CD14-positive monocyte (primary cell): ENCODE data around the gene CHD6. TPM values are rescaled to one million over a fixed set of nuclear protein-coding genes. Genes with fewer than 3 reads are reported as not detected.

Experiments
- DNase-seq, 3 donors: peaks; one replicate each; pipeline ENCODE4 v3.0.0-alpha.2; 2011 to 2022
- H2AFZ ChIP-seq: 2 replicates; pipeline ENCODE4 v1.6.0; 2012; ENCODE audit warnings: mild to moderate bottlenecking, low read depth, low read length, inconsistent platforms; ENCODE audit not compliant: insufficient read depth, poor library complexity, severe bottlenecking
- H3K27ac ChIP-seq, 2 donors: 1 replicate in 1 of 2; 2 replicates in 1 of 2; pipeline ENCODE4 v1.5.1; 2012 to 2013; ENCODE audit warnings: low read length in 2 of 2, control low read depth in 1 of 2, inconsistent platforms in 1 of 2, low read depth in 1 of 2, mild to moderate bottlenecking in 1 of 2
- H3K27me3 ChIP-seq, 2 donors: one replicate each; pipeline versions ENCODE4 v1.6.0 to v1.6.1; 2011 to 2013; ENCODE audit warnings: low read length in 2 of 2; ENCODE audit not compliant: control insufficient read depth in 2 of 2, insufficient read depth in 2 of 2
- H3K36me3 ChIP-seq, 2 donors: replicated peaks in 1 of 2; 1 replicate in 1 of 2; 2 replicates in 1 of 2; pipeline versions ENCODE4 v1.5.1 to v1.6.1; 2012 to 2013; ENCODE audit warnings: low read length in 2 of 2, control low read depth in 1 of 2, inconsistent platforms in 1 of 2, mild to moderate bottlenecking in 1 of 2; ENCODE audit not compliant: insufficient read depth in 2 of 2, control insufficient read depth in 1 of 2
- H3K4me1 ChIP-seq, 2 donors: 1 replicate in 1 of 2; 2 replicates in 1 of 2; pipeline versions ENCODE4 v1.5.1 to v1.6.1; 2012 to 2013; ENCODE audit warnings: low read length in 2 of 2, control low read depth in 1 of 2, inconsistent platforms in 1 of 2, mild to moderate bottlenecking in 1 of 2, moderate library complexity in 1 of 2; ENCODE audit not compliant: insufficient read depth in 2 of 2, control insufficient read depth in 1 of 2
- H3K4me2 ChIP-seq: replicated peaks from 2 replicates; pipeline ENCODE3; 2012; ENCODE audit warnings: low read length, moderate library complexity, mild to moderate bottlenecking; ENCODE audit not compliant: poor library complexity, severe bottlenecking; ENCODE audit errors: extremely low read depth
- H3K4me3 ChIP-seq, 3 experiments: fragments of 200-600 bp in 1 of 3; sonication (generic) in 1 of 3; replicated peaks in 1 of 3; 1 replicate in 2 of 3; 2 replicates in 1 of 3; pipeline ENCODE4 v1.5.1; 2011 to 2013; ENCODE audit warnings: low read length in 3 of 3, mild to moderate bottlenecking in 3 of 3, control low read depth in 2 of 3, low read depth in 2 of 3, inconsistent platforms in 1 of 3, moderate library complexity in 1 of 3
- H3K79me2 ChIP-seq: 2 replicates; pipeline ENCODE4 v1.6.0; 2012; ENCODE audit warnings: mild to moderate bottlenecking, control low read depth, inconsistent platforms, low read length, moderate library complexity; ENCODE audit not compliant: insufficient read depth
- H3K9ac ChIP-seq: 2 replicates; pipeline ENCODE4 v1.6.0; 2017; ENCODE audit warnings: low read length, mild to moderate bottlenecking; ENCODE audit not compliant: insufficient read depth, poor library complexity, severe bottlenecking
- H3K9me3 ChIP-seq, 2 donors: replicated peaks in 1 of 2; 1 replicate in 1 of 2; 2 replicates in 1 of 2; pipeline versions ENCODE4 v1.5.1 to v1.6.1; 2012 to 2013; ENCODE audit warnings: low read length in 2 of 2, control low read depth in 1 of 2; ENCODE audit not compliant: control insufficient read depth in 1 of 2, insufficient read depth in 1 of 2
- H4K20me1 ChIP-seq: 2 replicates; pipeline ENCODE4 v1.6.0; 2012; ENCODE audit warnings: mild to moderate bottlenecking, low read length, control low read depth, moderate library complexity; ENCODE audit not compliant: insufficient read depth
- H3K27ac Mint-ChIP-seq, 7 donors: one replicate each; pipeline ENCODE4 v1.8.0; 2020; ENCODE audit warnings: mild to moderate bottlenecking in 7 of 7, mixed read lengths in 7 of 7, moderate library complexity in 6 of 7, inconsistent platforms in 2 of 7
- H3K27me3 Mint-ChIP-seq, 3 donors: one replicate each; pipeline ENCODE4 v1.8.0; 2021 to 2022; ENCODE audit warnings: low read depth in 3 of 3, mild to moderate bottlenecking in 3 of 3, mixed read lengths in 3 of 3, moderate library complexity in 3 of 3, inconsistent platforms in 1 of 3
- H3K36me3 Mint-ChIP-seq, 2 donors: one replicate each; pipeline ENCODE4 v1.8.0; 2020; ENCODE audit warnings: mixed read lengths in 2 of 2, inconsistent platforms in 1 of 2, mild to moderate bottlenecking in 1 of 2
- H3K4me1 Mint-ChIP-seq: one replicate; pipeline ENCODE4 v1.8.0; 2020; ENCODE audit warnings: mild to moderate bottlenecking, mixed read lengths
- H3K4me3 Mint-ChIP-seq, 2 donors: one replicate each; pipeline ENCODE4 v1.8.0; 2020; ENCODE audit warnings: mild to moderate bottlenecking in 2 of 2, mixed read lengths in 2 of 2, moderate library complexity in 1 of 2
- H3K9me3 Mint-ChIP-seq, 7 donors: one replicate each; pipeline ENCODE4 v1.8.0; 2020 to 2022; ENCODE audit warnings: mixed read lengths in 7 of 7, mild to moderate bottlenecking in 6 of 7, moderate library complexity in 6 of 7, inconsistent platforms in 2 of 7
- WGBS: methylation state at CpG from one replicate; pipeline ENCODE4 v1.1.5; 2013; ENCODE audit warnings: missing lambda C conversion rate; ENCODE audit not compliant: insufficient coverage; 5-methylcytosine and 5-hydroxymethylcytosine counted together
- intact Hi-C, 2 donors: fragments of 100-400 bp; cut with micrococcal nuclease; formaldehyde crosslinking; loops; one replicate each; pipeline versions ENCODE4 v1.15.0 to v1.15.1; 2023
- polyA plus RNA-seq, 3 donors: library from polyadenylated mRNA; depleted of rRNA in 1 of 3; unstranded in 2 of 3; stranded (reverse) in 1 of 3; fragments of 300-500 nt in 2 of 3; fragments of >200 nt in 1 of 3; fragmentation: Illumina TruSeq in 2 of 3; gene quantifications; 1 replicate in 2 of 3; 2 replicates in 1 of 3; pipeline ENCODE4 v1.2.3, GENCODE V29; 2012 to 2021
- TF ChIP-seq, protein P1 (sequence below): fragments of 200-600 bp; IDR thresholded peaks from one replicate; pipeline ENCODE4 v1.8.0; 2022; ENCODE audit warnings: antibody characterized with exemption, mild to moderate bottlenecking

The CHD6 gene
- polyA plus RNA-seq, 3 donors: 12.9 to 19.6 (median 13.0) TPM

GRCh38 chr20:41437836-41438235 is 180.3 kb downstream of the CHD6 start:
- no peaks in the 10 kb centered on the region for H3K9me3 ChIP-seq
- intact Hi-C loops: no loop called here
- Mint-ChIP-seq H3K4me3 (no peak overlapping the region), H3K27ac (no peak overlapping the region), H3K36me3 (peaks cover 80 to 86% of the 10 kb centered on the region in 2 donors), H3K27me3 (peaks cover 0 to 2% (median 1%) of the 10 kb centered on the region in 3 donors), H3K9me3 (peaks cover 0 to 5% (median 0%) of the 10 kb centered on the region in 7 donors), H3K4me1 (peaks cover 21% of the 10 kb centered on the region)
- no peak overlapping the region for H3K27ac ChIP-seq
- peaks cover 9 to 12% of the 10 kb centered on the region in 2 donors for H3K4me1 ChIP-seq
- no peaks in the 10 kb centered on the region for H3K79me2 ChIP-seq
- no peak overlapping the region for H3K9ac ChIP-seq
- TF ChIP-seq, protein P1, sequence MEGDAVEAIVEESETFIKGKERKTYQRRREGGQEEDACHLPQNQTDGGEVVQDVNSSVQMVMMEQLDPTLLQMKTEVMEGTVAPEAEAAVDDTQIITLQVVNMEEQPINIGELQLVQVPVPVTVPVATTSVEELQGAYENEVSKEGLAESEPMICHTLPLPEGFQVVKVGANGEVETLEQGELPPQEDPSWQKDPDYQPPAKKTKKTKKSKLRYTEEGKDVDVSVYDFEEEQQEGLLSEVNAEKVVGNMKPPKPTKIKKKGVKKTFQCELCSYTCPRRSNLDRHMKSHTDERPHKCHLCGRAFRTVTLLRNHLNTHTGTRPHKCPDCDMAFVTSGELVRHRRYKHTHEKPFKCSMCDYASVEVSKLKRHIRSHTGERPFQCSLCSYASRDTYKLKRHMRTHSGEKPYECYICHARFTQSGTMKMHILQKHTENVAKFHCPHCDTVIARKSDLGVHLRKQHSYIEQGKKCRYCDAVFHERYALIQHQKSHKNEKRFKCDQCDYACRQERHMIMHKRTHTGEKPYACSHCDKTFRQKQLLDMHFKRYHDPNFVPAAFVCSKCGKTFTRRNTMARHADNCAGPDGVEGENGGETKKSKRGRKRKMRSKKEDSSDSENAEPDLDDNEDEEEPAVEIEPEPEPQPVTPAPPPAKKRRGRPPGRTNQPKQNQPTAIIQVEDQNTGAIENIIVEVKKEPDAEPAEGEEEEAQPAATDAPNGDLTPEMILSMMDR: no peak
- H4K20me1 ChIP-seq: no peaks in the 10 kb centered on the region
- peaks cover 45 to 95% of the 10 kb centered on the region in 2 donors for H3K36me3 ChIP-seq
- 56% methylated on average over 1 of the region's 2 CpGs for WGBS
- DNase-seq: no peak
- H2AFZ ChIP-seq: no peak overlapping the region
- H3K4me3 ChIP-seq: no peak overlapping the region
- no peak overlapping the region for H3K4me2 ChIP-seq
- no peaks in the 10 kb centered on the region for H3K27me3 ChIP-seq

DNA sequence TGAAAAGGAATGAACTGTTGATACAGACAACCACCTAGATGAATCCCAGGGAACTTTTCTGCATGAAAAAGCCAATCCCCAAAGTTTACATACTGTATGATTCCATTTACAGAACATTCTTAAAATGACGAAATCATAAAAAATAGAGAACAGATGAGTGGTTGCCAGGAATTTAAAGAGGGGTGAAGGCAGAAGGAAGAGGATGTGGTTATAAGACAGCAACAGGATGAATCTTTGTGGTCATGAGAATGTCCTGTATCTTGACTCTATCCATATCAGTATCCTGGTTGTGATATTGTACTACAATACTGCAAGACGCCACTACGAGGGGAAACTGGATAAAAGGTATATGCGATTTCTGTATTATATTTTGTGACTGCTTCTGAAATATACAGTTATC is 181.5 kb downstream of the CHD6 start:
- H3K36me3 Mint-ChIP-seq: peaks cover 75 to 86% of the 10 kb centered on the region in 2 donors
- WGBS: no CpG with 5 or more reads among the region's 4 CpGs
- DNase-seq: no peak

More for the DNA sequence above, 181.5 kb downstream of the CHD6 start:
- Histone ChIP-seq H3K4me2 (no peak overlapping the region), H3K9me3 (no peaks in the 10 kb centered on the region), H3K36me3 (peaks cover 39 to 92% of the 10 kb centered on the region in 2 donors), H3K4me3 (no peak overlapping the region), H3K79me2 (no peaks in the 10 kb centered on the region), H4K20me1 (no peaks in the 10 kb centered on the region), H2AFZ (no peak overlapping the region), H3K4me1 (peaks cover 9 to 12% of the 10 kb centered on the region in 2 donors), H3K27me3 (no peaks in the 10 kb centered on the region), H3K27ac (no peak overlapping the region), H3K9ac (no peak overlapping the region)
- intact Hi-C loops: no loop called here
- H3K4me1 Mint-ChIP-seq: peaks cover 21% of the 10 kb centered on the region
- H3K9me3 Mint-ChIP-seq: peaks cover 0 to 5% (median 0%) of the 10 kb centered on the region in 7 donors
- peak overlapping the region in 1 of 2 donors; percentile 33 for H3K4me3 Mint-ChIP-seq
- H3K27me3 Mint-ChIP-seq: peaks cover 0 to 2% (median 1%) of the 10 kb centered on the region in 3 donors
- H3K27ac Mint-ChIP-seq: no peak overlapping the region
- TF ChIP-seq, protein P1: no peak
